ENCODE results near the gene EIF5A.

DNA sequence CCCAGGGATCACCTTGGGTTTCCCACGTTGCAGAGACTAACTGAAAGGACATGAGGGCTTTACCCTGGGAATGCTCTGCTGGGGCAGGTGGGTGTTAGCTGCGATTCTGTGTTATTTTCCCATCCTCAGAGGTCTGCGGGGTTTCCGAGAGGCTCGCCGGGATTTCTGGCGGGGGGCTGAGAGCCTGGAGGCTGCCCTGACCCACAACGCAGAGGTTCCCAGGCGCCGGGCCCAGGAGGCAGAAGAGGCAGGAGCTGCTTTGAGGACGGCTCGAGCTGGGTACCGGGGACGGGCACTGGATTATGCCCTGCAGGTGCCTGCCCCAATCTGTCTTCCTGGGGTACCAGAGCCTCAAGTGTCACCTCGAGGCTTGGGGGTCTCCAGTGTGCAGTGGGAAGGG is 35.8 kb downstream of the EIF5A start:
- TF ChIP-seq, protein P1, sequence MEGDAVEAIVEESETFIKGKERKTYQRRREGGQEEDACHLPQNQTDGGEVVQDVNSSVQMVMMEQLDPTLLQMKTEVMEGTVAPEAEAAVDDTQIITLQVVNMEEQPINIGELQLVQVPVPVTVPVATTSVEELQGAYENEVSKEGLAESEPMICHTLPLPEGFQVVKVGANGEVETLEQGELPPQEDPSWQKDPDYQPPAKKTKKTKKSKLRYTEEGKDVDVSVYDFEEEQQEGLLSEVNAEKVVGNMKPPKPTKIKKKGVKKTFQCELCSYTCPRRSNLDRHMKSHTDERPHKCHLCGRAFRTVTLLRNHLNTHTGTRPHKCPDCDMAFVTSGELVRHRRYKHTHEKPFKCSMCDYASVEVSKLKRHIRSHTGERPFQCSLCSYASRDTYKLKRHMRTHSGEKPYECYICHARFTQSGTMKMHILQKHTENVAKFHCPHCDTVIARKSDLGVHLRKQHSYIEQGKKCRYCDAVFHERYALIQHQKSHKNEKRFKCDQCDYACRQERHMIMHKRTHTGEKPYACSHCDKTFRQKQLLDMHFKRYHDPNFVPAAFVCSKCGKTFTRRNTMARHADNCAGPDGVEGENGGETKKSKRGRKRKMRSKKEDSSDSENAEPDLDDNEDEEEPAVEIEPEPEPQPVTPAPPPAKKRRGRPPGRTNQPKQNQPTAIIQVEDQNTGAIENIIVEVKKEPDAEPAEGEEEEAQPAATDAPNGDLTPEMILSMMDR (IDR thresholded peaks at IDR 0.05; ENCODE audit: low read length): no peak
- no peak for TF ChIP-seq EZH2 (optimal IDR thresholded peaks at IDR 0.05; ENCODE audit: low read depth, low read length)
